Activated CD8-positive, alpha-beta memory T cell treated with anti-CD3 and anti-CD28 coated beads, Interleukin-2, amount 50 U/mL, for 48 hours (primary cell): Measurements from ENCODE around the gene SLC6A19.
"Not testable (repeated sequence)": the region's sequence is repeated elsewhere in the genome, so short reads cannot be mapped to it uniquely, and the experiment has no call there.

Experiments
- DNase-seq: peaks from one replicate; pipeline ENCODE4 v3.0.0-alpha.2; 2020

SLC6A19 gene

GRCh38 chr5:1226231-1226630, 24.8 kb downstream of the SLC6A19 start:
- no peak for DNase-seq

GRCh38 chr5:1226839-1227581, 25.6 kb downstream of the SLC6A19 start:
- DNase-seq = no peak

GRCh38 chr5:1227667-1228066, 26.3 kb downstream of the SLC6A19 start:
- no peak for DNase-seq

DNA sequence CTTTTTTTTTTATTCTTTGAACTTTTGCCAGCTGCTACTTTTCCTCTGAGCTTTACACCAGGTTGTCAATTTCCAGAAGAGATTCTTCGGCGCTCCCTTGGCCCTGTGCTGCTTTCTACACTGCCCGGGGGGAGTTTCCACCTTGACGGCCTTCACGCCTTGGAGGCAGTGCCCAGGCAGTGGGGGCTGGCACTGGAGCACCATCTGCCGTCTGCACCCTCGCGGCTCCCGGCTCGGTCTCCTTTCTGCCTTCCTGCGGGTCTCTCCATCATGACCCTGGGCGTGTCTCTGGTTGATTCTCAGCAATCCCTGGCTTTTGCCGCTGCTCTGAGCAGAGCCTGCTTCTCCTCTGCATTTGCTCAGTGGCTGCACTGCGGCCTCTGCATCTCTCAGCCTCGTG, 26.7 kb downstream of the SLC6A19 start:
- no peak for DNase-seq

DNA sequence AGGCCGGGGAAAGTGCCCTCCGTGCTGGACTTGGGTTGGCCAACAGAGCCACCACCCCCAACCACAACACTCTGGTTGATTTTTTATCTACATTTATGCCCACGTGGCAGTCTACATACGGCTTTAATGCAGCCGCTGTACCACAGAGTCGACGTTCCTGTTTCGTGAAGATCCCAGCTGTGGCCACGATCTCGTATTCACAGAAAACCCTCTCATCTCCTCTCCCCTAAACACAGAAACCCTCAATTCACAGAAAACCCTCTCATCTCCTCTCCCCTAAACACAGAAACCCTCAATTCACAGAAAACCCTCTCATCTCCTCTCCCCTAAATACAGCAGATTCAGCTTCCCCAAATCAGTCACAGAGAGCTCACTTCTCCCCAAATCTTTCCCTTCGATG, 27.6 kb downstream of the SLC6A19 start:
- not testable (repeated sequence) for DNase-seq

- no peak for DNase-seq
These were observed 28.4 kb downstream of the SLC6A19 start for GRCh38 chr5:1229822-1230221.

DNA sequence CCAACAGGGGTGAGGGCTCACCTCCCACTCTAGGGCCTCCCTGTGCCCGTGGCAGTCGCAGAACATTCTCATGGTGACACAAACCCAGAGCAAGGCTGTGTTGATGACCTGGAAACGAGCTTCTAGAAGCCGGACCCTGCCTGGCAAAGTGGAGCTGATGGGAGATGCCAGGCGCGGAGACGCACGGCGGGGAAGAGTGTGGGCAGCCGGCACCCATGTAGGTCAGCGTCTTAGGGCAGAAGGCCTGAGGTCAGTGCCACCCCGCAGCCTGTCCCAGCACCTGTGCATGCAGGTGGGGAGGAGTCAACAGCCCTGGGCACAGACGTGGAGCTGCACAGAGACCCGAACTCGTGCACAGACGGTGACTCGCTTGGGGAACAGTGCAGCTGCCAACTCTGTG, 29.2 kb downstream of the SLC6A19 start:
- no peak for DNase-seq

- no peak for DNase-seq
These were observed 30.0 kb downstream of the SLC6A19 start for GRCh38 chr5:1231354-1231905.

- no peak for DNase-seq
These were observed 31.4 kb downstream of the SLC6A19 start for GRCh38 chr5:1232780-1233179.

DNA sequence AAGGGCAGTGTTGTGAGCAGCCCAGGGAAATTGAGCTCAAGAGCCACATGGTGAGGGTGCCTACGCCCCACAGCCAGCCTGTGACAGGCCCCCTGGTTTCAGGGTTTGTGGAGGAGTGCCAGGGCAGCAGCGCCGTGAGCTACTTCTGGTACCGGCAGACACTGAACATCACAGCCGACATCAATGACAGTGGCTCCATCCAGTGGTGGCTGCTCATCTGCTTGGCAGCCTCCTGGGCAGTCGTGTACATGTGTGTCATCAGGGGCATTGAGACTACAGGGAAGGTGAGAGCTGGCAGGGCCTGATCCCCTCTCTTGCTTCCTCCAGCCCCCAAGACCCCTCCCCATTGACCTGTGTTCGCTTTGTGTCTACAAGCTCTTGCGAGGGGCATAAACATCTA, 34.0 kb downstream of the SLC6A19 start:
- no peak for DNase-seq

DNA sequence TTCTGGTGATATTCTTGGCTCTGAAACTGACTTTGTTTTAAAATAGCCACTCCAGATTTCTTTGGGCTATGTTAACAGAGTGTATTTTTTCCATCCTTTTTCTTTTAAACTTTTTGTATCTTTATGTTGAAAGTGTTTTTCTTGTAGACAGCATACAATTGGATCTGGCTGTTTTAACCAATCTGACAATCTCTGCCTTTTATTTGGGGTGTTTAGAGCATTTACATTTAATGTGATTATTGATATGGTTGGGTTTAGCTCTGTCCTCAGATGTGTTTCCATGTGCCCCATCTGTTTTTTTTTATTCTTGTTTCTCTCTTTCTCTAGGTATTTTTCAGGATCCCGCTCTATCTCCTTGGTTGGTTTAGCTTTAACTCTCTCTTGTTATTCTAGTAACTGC, 34.4 kb downstream of the SLC6A19 start:
- DNase-seq = no peak

DNA sequence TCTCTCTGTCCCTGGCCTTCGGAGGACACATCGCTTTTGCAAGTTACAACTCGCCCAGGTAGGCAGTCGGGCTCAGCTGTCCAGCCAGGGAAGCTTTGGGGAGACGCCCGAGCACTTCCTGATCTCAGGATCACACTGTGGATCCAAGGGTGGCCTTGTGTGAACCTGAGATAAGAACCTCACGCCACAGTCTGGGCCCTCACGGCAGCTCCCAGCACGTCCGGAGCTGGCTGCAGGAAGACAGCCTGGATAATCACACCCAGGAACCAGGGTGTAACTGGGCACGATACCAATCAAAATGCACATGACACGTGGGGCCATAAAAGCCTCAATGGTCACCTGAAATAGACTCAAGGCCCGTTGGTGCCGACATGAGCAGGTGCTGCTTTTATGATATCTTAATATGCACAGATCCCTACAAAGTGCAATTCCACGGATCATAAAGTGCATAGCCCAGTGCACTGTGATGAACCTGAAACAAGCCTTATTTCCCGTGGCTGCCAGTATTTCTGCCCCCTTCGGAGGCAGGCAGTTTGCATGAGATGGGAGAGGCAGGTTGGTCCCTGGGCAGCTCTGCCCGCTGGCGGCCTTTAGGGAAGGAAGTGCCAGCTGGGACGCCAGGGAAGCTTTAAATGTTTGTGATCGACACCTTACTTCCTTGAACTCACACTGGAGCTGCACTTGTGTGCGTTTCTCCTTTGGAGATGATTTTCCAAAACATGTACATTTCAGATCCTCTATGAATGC, 38.3 kb downstream of the SLC6A19 start:
- DNase-seq = no peak

DNA sequence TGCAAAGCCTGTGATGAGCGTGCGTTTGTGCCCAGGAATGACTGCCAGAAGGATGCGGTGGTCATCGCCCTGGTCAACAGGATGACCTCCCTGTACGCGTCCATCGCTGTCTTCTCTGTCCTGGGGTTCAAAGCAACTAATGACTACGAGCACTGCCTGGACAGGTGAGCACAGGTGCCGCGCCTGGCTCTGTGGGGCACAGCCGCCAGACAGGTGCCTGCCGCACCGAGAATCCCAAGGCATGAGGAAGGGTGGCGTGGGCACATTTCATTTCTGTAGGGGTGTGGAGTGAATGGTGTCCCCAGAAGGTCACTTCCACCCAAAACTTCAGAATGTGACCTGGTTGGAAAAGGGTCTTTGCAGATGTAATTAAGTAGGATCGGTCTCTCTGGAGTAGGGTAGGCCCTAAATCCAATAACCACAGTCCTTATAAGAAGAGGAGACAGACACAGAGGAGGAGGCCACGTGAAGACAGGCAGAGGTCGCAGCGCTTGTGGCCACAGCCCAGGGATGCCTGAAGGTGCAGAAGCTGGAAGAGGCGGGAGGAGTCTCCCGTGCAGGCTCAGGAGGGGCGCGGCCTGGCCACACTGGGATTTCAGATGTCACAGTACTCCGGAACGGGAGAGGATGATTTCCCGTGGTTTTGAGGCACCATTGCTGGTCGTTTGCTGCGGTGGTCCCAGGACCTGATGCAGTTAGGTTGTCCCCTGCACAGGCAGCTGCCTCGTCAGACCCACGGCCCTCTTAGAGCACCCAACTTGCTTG, 39.3 kb downstream of the SLC6A19 start:
- DNase-seq = no peak

DNA sequence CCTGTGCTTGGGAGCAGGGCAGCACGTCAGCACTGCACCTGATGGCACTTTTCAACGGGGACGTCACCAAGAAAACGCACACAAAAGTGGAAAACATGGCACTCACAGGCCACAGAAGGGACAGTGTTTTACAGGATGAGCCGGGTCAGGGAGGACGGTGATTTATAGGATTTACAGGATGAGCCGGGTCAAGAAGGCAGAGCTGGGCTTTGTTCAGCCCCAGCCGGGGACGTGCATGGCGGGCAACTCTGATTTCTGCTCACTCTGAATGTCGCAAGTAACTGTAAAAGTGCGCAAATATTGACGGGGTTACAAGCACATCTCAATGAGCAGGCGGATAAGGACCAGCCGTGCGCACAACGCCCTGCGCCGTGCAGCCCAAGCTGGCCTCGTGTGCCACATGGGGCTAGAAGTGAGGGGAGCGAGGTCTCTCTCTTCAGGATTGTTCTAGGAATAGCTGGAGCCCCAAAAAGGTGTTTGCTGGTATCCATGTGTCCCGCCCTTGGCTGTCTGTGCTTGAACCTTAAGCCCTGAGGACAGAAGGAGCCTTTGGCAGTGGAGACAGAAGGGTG, 40.2 kb downstream of the SLC6A19 start:
- DNase-seq = no peak

DNA sequence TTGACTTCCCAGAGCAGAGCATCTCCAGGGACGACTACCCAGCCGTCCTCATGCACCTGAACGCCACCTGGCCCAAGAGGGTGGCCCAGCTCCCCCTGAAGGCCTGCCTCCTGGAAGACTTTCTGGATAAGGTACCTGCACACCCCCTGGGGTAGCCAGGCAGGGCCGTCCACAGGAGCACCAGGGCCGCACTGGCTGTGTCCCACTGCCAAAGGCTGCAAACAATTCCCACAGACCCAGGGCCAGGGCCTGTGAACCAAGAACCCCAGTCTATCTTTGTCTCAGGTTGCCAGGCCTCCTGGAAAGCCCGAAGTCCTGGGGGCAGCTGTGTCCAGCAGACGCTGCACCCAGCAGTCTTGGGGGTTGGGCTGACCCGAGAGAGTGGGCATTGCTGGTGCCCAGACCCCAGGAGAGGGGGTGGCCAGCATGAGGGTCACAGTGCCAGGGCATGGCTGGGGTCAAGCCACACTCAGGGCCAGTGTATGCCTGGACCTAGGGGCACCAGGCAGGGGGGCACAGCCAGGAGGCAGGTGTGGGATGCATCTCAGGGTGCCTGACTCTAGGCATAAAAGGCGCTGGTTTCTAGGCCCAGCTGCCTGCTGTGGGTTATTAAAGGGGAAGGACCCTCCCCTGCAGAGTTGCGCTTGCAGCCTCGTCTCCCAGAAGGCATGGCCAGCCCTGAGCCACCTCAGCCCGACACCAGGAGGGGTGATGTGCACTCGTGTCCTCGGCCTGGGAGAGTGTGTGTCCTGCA, 41.5 kb downstream of the SLC6A19 start:
- no peak for DNase-seq

DNA sequence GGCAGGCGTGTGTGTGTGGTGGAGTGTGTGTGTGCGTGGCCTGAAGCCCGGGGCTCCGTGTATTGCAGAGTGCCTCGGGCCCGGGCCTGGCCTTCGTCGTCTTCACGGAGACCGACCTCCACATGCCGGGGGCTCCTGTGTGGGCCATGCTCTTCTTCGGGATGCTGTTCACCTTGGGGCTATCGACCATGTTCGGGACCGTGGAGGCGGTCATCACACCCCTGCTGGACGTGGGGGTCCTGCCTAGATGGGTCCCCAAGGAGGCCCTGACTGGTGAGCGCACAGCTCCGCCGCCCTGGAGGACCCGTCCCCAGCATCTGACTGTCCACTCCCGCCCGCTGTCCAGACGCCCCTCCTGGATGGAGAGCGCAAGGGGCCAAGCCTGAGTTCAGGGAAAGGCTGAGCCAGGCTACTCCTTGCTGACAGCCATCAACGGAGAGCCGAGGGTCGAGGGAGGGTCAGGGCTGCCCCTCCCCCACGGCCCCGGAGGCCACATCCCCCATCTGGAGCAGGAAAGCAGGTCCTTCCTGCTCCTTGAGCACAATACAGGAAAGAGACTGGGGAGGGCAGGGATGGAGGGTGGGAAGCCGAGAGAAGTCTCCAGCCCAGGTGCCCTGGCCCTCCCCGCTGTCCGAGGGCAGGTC, 42.2 kb downstream of the SLC6A19 start:
- no peak for DNase-seq

GRCh38 chr5:1244255-1244654, 42.9 kb downstream of the SLC6A19 start:
- DNase-seq = no peak

DNA sequence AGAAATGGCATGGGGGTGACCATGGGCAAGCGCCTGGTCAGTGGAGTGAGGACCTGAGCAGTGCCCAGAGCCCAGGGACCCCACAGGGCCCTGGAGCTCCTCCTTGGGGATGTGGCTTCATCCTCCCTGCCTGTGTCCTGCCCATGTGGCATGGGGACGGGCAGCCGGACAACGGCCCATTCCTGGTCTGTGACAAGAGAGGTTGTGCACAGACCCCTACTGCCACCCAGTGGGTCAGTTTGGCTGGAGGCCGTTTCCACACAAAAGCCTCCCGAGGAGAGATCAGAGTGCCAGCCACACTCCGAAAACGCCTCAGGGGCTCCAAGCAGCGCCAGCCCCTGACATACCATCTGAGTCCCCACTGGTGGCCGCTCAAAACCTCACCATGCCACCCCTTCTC, 43.6 kb downstream of the SLC6A19 start:
- DNase-seq = no peak

DNA sequence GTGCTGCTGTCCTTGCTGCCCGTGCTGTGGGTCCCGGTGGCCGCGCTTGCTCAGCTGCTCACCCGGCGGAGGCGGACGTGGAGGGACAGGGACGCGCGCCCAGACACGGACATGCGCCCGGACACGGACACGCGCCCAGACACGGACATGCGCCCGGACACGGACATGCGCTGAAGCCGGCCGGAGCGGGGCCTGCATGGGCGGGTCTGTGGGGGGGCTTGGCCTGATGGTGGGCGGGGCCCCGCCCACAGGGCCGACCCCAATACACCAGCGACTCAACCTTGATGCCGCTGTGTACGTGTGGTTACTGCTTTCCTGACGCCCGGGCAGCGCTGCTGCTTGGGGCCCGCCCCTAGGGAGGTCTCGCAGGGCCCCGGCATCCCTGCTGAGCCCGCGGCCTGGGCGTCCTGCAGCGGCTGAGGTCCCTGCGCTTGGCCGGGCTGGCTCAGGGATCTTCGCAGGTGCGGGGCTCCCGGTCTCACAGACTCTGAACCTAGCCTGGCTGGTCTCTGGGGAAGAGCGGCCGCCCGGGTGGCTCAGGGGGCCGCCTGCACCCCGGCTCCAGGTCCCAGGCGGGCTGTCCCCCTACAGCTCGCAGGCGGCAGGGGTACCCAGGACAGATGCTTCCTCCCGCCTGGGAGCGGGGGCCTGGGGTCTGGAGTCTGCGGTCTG, 44.6 kb downstream of the SLC6A19 start:
- DNase-seq = no peak

DNA sequence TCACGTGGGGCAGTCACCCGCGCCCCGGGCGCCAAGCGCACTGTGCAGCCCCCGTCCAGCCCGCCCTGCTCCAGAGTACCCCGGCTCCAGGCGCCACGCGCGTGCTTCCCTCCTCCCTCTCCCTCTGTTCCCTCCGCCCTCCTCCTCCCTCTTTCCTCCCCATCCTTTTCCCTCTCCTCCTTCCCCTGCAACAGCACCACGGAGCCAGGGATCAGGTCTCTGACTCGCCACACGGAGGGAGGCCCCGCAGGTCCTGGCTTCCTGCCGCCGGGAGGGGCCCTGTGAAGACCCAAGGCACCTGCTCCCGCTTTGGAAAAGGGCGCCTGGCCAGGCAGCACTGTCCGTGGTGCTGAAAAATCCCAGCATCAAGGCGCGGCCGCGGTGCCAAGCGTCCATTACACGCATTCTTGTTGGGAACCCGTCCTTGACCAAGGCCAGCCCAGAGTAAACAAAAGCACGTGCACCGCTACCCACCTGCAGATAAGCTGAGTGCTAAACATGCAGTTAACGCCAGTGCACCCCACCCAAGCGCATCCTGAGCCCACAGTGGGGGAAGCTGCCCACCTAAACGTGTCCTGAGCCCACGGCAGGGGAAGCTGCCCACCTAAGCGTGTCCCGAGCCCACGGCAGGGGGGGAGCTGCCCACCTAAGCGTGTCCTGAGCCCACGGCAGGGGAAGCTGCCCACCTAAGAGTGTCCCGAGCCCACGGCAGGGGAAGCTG, 45.5 kb downstream of the SLC6A19 start:
- no peak for DNase-seq

DNA sequence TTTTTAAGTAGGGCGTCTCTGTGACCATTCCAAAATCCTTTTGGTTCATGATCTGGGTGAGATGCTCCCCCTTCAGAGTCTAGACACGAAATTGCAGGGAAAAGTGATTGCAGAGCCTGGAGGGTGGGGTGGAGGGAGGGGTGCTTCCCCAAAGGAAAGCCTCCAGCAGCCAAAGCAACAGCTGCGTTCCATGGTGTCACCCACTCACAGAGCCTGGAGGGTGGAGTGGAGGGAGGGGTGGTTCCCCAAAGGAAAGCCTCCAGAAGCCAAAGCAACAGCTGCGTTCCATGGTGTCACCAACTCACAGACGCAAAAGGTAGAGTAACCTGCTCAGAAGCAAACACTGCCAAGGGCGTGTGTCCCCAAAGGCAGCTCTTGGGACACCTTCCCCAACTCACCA, 46.4 kb downstream of the SLC6A19 start:
- DNase-seq = no peak
